ENCODE results near the gene TAS2R50.

DNA sequence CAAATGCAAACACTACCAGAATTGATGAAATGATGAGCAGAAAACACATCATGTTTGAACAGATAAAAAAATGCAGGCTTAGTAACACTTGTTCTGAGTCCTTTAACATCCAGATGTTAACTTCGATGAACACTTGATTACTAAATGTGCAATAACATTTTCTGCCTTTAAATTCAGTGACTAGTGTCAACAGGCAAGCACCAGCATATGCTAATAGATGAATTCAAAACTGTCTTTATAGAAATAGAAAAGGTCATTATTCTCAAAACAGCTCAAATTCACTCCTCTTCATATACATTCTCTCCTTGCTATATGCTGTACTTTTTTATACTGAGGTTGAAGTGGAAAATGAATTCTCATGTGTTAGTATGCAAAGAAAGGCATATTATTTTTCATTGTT lies 35.8 kb upstream of the TAS2R50 start, which contains the start of gene TAS2R19:
- TF ChIP-seq POLR2AphosphoS5 (IDR thresholded peaks at IDR 0.05; ENCODE audit: insufficient read depth, low read depth, low read length) = no peak
- TF ChIP-seq POLR2A (IDR thresholded peaks at IDR 0.05; ENCODE audit: low read depth, low read length) = no peak
- no peak for TF ChIP-seq EZH2 (IDR thresholded peaks at IDR 0.05; ENCODE audit: borderline replicate concordance, low read depth, low read length, severe bottlenecking)
